HG03139 (cell line): ENCODE results near the gene SYNPO2.
"Not testable (repeated sequence)": the region's sequence is repeated elsewhere in the genome, so short reads cannot be mapped to it uniquely, and the experiment has no call there.

ENCODE experiments used
- ATAC-seq: cut with Tn5 transposase; IDR thresholded peaks from one replicate; pipeline ENCODE4 v1.9.1; 2021; ENCODE audit not compliant: unreplicated experiment

Gene SYNPO2

DNA sequence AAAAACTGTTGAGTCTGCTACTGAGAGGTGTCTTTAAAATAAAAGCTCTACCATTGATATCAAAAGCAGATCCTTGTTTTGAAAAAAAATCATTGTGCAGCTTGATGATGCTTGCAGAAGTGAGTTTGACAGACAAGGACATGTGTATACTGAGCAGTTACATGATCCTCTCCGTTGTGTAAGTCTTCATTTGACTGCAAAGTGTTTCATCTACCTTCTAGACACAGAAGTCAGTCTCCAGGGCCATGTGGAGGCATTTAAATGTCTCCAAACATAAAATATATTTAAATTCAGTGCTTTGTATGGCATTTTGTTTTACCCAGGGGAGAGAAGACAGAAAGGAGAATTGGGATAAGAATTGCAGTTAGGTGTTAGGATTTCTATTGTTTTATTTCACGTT lies 139.2 kb downstream of the SYNPO2 start:
- ATAC-seq: no peak

DNA sequence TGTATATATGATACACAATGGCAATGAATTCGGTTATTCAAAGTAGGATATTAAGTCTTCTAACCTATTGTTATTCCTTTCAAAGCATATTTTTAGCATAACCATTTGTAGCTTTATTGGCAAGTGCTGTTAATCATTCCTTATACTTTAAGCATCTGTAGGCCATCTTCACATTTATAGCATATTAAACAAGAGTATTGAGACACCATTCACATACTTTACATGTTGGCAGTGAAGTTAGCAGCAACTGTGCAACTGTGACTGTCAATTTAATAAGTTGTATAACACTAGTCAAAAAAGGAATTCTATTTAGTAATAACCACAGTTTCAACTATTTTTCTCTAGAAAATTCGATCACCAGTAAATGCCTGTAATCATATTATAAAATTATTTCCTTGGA lies 139.6 kb downstream of the SYNPO2 start:
- ATAC-seq: no peak

DNA sequence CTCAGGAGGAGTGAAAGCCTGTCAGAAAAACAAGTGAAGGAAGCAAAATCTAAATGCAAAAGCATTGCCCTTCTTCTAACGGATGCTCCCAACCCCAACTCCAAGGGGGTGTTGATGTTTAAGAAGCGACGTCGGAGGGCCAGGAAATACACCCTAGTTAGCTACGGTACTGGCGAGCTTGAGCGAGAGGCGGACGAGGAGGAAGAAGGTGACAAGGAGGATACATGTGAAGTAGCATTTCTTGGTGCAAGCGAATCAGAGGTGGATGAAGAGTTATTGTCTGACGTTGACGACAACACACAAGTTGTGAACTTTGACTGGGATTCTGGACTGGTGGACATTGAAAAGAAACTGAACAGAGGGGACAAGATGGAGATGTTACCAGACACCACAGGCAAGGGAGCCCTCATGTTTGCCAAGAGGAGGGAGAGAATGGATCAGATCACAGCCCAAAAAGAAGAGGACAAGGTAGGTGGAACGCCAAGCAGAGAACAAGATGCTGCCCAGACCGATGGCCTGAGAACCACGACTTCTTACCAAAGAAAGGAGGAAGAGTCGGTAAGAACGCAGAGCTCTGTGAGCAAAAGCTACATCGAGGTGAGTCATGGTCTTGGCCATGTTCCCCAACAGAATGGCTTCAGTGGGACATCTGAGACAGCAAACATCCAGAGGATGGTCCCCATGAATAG lies 141.3 kb downstream of the SYNPO2 start:
- no peak for ATAC-seq

DNA sequence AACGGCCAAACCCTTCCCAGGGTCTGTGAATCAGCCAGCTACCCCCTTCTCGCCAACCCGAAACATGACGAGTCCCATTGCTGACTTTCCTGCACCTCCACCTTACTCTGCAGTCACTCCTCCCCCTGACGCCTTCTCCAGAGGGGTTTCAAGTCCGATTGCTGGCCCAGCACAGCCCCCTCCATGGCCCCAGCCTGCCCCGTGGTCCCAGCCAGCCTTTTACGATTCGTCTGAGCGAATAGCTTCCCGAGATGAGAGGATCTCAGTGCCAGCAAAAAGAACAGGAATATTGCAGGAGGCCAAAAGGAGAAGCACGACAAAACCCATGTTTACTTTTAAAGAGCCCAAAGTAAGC lies 141.9 kb downstream of the SYNPO2 start:
- no peak for ATAC-seq

DNA sequence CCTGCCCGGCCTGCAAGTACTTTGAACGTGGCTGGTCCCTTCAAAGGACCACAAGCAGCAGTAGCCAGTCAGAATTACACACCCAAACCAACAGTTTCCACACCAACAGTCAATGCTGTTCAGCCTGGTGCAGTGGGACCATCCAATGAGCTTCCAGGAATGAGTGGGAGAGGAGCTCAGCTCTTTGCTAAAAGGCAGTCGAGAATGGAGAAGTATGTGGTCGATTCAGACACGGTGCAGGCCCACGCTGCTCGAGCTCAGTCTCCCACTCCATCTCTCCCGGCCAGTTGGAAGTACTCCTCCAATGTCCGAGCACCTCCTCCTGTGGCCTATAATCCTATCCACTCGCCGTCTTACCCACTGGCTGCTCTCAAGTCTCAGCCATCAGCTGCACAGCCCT lies 142.6 kb downstream of the SYNPO2 start:
- no peak for ATAC-seq

DNA sequence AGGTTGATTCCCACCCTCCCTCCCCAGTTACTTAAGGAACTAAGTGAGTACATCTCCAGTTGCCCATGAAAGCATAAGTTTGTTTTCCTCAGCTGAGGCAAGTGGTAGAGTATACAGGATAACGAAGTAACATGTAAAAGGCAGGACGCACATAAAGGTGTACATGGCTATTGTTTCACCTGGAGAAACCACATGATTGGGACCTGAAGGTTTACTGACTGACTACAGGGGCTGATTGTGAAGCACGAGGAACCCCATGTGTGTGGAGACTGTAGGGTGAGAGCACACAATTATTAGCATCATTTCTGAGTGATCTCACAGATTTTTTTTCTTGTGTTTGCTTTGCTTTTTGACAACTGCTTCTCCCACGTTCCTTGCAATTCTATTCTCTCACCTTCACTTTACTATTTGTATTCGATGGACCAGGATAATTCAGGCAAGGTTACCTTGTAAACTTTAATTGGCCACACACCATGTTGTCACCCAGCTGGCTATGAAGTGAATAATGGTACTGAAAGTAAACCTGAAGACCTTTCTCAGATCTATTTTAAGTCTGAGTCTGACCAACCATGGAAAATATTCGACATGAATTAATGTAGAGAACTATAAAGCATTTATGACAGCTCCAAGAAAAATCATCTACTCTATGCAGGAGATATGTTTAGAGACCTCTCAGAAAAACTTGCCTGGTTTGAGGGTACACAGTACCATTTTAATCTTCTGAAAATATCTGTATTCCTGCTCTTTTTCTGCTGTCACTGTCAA lies 144.4 kb downstream of the SYNPO2 start:
- ATAC-seq: no peak

DNA sequence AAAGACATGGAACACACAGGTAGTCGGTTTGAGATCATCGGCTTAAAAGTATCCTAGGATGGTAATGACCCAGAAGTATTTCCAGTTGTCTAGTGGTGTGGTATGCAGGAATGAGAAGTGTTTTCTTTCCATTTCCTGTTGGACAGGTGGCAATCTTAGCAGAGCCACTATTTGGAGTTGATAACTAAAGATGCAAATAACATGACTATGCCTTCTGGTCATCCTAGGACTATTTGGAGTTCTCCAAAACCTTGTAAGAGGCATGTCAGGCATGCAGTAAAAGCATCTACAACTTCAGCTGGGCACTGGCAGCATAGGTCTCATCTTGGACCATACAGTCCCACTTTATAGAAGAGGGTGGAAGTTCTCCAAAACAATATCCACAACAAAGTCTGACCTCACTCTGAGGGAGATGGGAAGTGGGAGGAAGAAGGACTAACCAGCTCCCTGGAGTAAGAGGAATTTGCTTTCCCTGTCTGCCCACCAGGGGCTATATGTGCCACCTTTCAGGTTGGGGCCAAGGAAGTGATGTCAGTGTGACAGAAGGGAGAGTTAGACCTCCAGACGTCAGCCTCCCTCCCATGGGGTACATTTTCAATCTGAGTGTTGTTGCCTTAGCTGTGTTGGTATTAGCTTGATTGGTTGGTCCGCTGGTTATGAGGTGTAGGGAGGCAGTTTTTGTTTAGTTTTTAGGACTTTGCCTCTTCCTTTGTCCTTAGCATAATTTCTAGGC lies 145.8 kb downstream of the SYNPO2 start:
- no peak for ATAC-seq

DNA sequence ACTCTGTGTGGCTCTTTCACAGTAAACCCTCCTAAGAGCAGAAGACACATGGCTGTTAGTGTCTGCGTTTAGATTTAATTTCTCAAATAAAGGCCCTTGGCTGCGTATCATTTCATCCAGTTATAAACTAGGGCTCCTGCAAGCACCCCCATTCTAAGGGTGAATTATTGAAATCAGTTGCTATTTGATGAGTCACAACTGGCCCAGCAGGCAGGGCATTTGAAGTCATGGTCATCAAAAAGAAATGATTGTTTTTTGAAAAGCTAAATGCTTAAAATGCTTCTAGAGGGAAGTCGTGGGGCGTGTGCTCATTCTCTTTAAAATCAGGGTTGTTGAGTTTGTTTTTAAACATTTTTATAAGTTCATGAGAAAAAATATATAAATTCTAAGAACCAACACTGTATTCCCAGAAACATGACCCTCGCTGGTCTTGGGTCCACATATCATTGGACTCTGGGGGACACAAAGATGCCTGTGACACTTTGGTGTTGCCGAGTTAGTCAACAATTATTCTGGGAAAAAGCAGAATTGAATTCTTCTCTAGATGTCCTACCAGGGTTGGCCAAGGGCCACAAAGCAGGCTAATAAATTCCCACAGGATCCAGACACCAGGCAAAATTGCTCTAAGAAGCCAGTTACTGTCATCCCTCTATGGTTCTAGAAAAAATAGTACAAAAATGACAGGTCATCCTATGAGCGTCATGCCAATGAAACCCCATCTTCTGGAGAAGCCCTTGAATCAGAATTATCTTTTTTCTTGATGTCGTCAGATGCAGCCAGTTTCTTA lies 147.5 kb downstream of the SYNPO2 start:
- no peak for ATAC-seq

DNA sequence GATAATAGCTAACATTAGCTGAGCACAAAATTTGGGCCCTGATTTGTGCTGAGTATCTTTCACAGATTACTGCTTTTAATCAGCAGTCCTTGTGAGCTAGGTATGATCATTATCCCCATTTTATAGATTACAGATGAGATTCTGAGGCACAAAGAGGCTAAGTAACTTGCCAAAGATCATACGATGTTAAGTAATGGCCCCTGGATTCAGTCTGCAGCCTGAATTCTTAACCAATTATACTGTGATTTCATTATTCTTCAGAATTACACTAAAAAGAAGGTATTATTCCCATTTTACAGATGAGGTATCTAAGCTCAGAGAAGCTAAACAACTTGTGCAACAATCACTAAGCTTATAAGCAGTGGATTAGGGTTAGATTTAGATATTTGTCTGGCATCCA lies 149.1 kb downstream of the SYNPO2 start:
- no peak for ATAC-seq

DNA sequence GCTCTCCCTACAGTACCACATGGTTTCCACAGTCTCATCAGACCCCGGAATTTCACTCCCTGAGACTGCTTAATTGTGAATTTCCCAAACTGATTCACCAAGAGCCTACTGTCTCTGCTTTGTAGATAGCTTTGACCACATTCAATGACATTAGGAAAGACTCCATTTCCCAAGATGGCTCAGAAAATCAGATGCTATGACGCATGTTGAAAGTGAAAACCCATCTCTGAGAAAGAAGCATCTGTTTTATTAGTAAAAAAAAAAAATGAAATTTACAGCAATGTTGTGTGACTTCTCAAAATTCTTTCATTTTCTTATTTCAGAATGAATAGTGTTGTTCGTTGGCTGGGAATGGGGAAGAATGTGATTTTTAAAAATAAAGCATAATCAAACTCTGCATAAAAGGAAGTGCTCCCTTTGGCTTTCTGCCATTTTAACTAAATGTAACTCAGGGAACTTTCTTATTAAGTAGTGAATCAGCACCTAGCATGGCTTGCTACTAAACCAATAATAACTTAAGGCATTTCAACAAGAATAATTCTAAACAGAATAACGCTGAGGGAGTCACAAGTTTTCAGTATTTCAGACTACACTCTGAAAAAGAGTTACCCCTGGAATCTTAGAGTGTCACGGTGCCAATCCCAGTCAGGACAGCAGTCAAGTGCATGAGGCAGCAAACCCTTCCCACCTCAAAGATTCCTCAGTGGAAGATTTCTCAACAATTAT lies 149.6 kb downstream of the SYNPO2 start:
- no peak for ATAC-seq

DNA sequence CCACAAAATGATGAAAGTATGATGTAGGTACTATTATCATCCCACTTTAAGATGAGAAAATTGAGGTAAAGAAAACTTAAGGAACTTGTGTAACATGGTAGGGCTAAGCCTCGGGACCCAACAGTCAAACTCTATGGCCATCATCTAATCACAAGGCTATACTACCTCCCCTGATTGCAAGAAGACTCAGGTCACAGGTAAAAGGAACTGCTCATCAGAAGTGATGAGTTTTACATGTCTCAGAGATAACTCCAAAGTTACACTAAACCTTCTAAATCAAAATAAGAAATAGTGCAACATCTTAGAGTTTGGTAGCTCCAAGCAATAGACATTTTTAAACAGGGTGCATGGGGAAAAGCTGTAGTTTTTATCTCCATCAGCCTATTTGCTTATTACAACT lies 150.5 kb downstream of the SYNPO2 start:
- ATAC-seq: no peak

DNA sequence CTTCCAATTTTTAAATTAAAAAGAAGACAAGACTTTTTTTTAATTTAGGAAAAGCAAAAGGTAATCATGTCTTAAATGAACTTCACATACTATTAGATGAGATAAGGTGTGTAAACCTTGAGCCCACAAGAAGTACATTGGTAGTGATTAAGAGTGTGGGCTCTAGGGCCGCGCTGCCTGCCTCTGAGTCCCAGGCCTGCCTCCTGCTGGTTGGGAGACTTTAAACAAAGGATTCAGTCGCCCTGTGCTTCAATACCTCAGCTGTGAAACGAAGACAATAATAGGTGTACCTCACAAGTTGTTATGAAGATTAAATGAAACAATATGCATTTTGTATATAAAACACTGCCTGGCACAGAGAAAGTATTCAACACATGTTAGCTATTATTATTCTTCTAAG lies 151.1 kb downstream of the SYNPO2 start:
- no peak for ATAC-seq

DNA sequence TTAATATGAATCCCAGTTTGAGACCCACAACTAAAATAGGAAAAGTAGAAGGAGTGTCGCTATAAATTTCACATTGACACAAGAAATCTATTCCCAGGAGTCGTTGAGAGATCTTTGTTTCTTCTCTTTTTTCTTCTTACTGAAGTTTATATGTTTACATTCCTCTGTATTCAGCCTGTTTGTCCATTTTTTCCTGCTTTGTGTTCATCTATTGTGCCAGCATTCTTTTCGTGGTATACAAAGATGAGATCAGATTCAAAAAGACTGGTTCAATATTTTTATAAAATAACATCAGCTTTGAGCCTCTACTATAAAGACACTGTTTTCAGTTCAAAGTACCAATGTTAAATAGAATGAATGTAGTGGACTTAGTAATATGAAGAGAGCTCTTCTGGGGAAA lies 151.6 kb downstream of the SYNPO2 start:
- no peak for ATAC-seq

DNA sequence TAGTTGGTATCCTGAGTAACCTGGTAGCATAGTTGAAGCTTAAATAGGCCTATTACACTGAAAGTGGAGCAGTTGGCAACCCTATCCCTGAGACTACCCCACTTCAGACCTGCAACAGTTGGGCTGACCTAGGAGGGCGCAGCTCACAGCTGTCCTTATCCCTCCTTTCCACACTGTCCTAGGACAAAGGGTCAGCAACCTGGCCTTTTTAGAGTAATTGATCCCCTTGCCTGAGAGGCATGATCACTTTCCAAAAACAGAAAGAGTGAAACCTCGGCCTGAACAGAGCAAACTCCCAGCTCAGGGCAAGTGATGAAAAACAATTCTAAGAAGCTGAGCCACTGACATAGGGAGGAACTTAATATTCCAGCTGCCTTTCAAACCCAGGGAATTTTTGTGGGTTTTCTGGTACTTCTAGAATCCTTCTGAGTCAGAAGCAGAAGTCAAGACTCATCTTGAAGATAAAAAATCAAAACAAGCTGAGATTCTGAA lies 152.1 kb downstream of the SYNPO2 start:
- ATAC-seq: no peak

DNA sequence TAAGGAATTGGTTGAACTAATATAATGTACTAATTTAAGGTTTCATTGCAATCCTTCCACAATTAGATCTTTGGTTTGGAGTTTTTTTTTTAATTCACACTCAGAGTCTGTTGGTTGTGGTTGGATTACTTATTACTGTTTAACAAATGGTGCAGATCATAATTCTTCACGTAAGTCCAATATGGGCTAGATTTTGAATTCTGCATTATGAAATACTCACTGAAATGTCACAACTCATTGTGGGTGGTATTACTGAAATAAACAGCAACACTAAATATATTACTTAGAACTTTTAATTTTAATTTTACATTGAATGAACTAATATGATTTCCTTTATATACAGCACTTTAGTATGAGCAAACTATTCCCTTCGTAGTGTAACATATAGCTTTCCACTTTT lies 152.7 kb downstream of the SYNPO2 start:
- no peak for ATAC-seq

DNA sequence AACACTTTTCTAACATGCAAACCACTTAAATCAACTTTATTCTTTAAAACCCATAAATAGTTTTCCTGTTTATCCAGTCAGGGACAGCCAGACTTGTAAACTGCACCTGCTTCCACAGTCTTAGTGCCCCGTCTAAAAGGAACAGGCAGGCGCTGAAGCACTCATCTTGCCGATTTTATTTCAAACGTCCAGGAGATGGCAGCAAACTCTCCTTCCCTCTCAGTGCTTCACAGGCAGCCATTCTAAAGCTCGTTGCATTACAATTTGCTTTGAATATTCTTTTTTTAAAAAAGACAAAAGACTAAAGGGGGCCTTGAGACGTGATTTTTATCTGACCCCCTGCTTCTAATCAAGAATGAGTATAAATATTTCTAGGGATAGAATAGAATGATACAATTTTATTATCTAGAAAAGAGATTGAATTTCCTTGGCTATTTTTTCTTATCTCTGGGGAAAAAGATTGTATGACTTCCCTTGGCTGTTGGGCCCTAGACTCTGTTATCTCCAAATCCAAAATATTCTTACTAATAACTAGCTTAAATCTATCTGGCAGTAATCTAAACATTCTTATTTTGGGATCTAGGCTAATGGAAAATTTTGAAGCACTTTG lies 153.4 kb downstream of the SYNPO2 start:
- ATAC-seq: peak; percentile 94

DNA sequence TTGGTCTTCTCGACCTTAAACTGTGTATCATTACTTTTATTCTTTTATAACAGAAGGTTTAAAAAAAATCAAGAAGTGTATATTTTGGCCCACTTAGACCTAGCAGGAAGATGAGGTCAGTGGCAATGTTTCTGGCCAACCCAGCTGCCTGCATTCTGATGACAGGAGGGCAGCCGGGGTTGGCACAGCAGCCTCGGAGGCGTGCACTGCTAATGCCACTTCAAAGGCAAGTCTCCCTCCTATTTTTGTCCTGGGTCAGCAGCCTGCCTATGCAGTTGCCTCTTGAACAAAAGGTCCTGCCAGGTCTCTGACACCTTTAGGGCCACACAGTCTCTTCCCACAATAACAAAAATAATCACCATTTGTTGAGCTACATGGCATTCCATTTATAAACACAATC lies 157.6 kb downstream of the SYNPO2 start:
- no peak for ATAC-seq

DNA sequence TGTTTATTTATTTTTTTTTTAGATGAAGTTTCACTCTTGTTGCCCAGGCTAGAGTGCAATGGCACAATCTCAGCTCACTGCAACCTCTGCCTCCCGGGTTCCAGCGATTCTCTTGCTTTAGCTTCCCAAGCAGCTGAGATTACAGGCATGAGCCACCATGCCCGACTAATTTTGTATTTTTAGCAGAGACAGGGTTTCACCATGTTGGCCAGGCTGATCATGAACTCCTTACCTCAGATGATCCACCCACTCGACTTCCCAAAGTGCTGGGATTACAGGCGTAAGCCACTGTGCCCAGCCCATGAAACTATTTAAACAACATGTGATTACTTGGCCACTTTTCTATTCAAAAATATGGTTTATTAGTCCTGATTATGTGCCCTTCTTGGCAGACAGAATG lies 158.4 kb downstream of the SYNPO2 start:
- not testable (repeated sequence) for ATAC-seq

DNA sequence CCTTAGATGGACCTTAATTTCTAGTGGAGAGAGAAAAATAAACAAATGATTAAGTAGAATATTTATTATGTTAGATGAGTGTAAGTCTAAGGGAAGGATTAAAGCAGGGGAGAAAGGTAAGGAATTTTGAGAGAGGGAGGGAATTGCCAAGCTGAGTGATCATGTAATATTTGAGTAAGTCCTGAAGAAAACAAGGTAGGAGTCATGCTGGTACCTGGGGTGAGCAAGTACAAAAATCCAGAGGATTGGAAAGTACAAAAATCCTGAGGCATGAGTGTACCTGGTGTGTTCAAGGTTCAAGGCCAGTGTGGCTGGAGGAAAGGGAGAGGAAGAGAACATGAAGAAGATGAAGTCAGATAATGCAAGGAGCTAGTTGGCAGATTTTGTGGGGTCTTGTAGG lies 159.8 kb downstream of the SYNPO2 start:
- ATAC-seq: no peak

DNA sequence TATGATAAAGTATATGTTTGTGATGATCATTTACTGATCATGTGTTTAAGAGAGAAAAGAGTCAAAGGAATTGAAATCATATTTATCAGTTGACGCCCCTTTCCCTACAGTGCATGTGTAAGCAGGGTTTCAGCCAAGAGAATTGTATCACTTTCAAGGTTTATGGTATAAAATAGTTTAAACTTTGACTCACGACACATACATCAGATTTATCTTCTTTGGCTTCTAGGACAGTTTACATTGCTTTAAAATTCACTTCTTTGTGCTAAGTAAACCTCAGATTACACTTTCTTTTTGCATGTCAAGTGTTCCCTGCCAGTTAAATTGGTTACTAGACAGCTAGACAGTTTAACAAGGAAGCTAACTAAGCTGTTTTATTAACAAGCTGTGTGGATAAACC lies 160.7 kb downstream of the SYNPO2 start:
- ATAC-seq: no peak
